Measurements from ENCODE around the gene MEIS2. TPM values are rescaled to one million over a fixed set of nuclear protein-coding genes. Genes with fewer than 3 reads are reported as not detected.

MEIS2 gene
- total RNA-seq, 4 donors from 2014 or later = 14.8 to 28.4 (median 20.4) TPM

GRCh38 chr15:36903922-36904556 is 196.3 kb downstream of the MEIS2 start:
- DNase-seq = no peak
- no peaks in the 10 kb centered on the region for H3K36me3 ChIP-seq
- no peaks in the 10 kb centered on the region for H3K4me1 ChIP-seq
- WGBS, 2 donors = 68 to 72% methylated on average over 5 of the region's 5 CpGs
- no peak overlapping the region for H3K4me3 ChIP-seq (replicated peaks in 1 of 3)
- H3K27me3 ChIP-seq = no peaks in the 10 kb centered on the region
- no peak overlapping the region for H3K27ac ChIP-seq
- H3K9me3 ChIP-seq = no peaks in the 10 kb centered on the region
- intact Hi-C loops (cut with DNase I) = no loop called here
- TF ChIP-seq CTCF (IDR thresholded peaks at IDR 0.05) (no peak), POLR2A (IDR thresholded peaks at IDR 0.05) (no peak)

DNA sequence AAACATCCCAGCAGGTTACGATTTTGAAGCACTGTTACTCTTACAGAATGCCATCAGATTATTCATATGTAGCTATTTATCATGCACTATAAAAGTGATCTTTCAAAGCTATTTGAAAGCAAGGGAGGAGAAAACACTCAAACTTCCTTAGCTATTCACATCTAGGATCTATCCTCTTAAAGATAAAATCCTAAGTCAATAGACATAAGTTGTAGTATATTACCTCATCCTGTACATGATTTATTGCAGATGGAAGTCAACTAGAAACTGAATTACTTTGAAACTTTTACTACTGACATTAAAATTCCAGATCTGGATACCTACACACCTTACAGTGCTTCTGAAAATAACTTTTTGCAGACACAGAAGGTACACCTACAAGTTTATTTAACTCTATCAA is 197.2 kb downstream of the MEIS2 start:
- intact Hi-C loops (cut with DNase I) = no loop called here
- Histone ChIP-seq H3K27ac (no peak overlapping the region), H3K4me1 (no peaks in the 10 kb centered on the region), H3K9me3 (no peaks in the 10 kb centered on the region), H3K36me3 (no peaks in the 10 kb centered on the region), H3K27me3 (no peaks in the 10 kb centered on the region), H3K4me3 (replicated peaks in 1 of 3) (no peak overlapping the region)
- DNase-seq = no peak
- TF ChIP-seq CTCF (IDR thresholded peaks at IDR 0.05) = no peak
- TF ChIP-seq POLR2A (IDR thresholded peaks at IDR 0.05) = no peak
- 84 to 97% methylated on average over 1 of the region's 1 CpG for WGBS, 2 donors

GRCh38 chr15:36901012-36901411 is 199.3 kb downstream of the MEIS2 start:
- no peaks in the 10 kb centered on the region for H3K9me3 ChIP-seq
- H3K36me3 ChIP-seq = no peaks in the 10 kb centered on the region
- intact Hi-C loops (cut with DNase I) = no loop called here
- WGBS, 2 donors = 75 to 80% methylated on average over 4 of the region's 4 CpGs
- TF ChIP-seq POLR2A (IDR thresholded peaks at IDR 0.05) (no peak), CTCF (IDR thresholded peaks at IDR 0.05) (no peak)
- H3K27ac ChIP-seq = no peak overlapping the region
- H3K4me3 ChIP-seq (replicated peaks in 1 of 3) = no peak overlapping the region
- no peaks in the 10 kb centered on the region for H3K4me1 ChIP-seq
- no peak for DNase-seq
- H3K27me3 ChIP-seq = no peaks in the 10 kb centered on the region

GRCh38 chr15:36899696-36900095 is 200.7 kb downstream of the MEIS2 start:
- no peak overlapping the region for H3K4me3 ChIP-seq (replicated peaks in 1 of 3)

More at GRCh38 chr15:36899696-36900095, 200.7 kb downstream of the MEIS2 start:
- WGBS, 2 donors = 66 to 70% methylated on average over 2 of the region's 2 CpGs
- no peaks in the 10 kb centered on the region for H3K4me1 ChIP-seq
- intact Hi-C loops (cut with DNase I) = no loop called here
- DNase-seq = no peak
- H3K36me3 ChIP-seq = no peaks in the 10 kb centered on the region
- H3K9me3 ChIP-seq = no peaks in the 10 kb centered on the region
- H3K27ac ChIP-seq = no peak overlapping the region
- H3K27me3 ChIP-seq = no peaks in the 10 kb centered on the region
- TF ChIP-seq CTCF (IDR thresholded peaks at IDR 0.05) (no peak), POLR2A (IDR thresholded peaks at IDR 0.05) (no peak)

Data from thyroid gland (tissue), 4 donors.